ENCODE data around the gene PLPP4.

DNA sequence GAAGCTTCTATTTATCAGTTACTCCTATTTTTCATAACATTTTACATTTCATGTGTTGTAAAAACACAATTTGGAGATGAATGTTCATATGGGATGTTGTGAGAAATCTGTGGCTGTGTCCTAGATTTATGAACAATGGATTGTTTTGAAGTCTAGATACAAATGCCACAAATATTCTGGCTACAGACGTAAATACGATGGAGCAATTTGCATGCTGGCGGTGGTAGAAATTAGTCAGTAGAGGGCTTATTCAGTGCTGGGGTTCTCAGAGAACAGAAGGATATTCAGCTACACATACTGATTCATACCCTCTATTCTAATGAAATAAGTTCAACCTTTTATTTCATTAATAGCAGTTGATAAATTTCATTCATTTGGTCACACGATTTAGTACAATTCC, 48.8 kb downstream of the PLPP4 start:
- TF ChIP-seq, protein P1, sequence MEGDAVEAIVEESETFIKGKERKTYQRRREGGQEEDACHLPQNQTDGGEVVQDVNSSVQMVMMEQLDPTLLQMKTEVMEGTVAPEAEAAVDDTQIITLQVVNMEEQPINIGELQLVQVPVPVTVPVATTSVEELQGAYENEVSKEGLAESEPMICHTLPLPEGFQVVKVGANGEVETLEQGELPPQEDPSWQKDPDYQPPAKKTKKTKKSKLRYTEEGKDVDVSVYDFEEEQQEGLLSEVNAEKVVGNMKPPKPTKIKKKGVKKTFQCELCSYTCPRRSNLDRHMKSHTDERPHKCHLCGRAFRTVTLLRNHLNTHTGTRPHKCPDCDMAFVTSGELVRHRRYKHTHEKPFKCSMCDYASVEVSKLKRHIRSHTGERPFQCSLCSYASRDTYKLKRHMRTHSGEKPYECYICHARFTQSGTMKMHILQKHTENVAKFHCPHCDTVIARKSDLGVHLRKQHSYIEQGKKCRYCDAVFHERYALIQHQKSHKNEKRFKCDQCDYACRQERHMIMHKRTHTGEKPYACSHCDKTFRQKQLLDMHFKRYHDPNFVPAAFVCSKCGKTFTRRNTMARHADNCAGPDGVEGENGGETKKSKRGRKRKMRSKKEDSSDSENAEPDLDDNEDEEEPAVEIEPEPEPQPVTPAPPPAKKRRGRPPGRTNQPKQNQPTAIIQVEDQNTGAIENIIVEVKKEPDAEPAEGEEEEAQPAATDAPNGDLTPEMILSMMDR (IDR thresholded peaks at IDR 0.05; ENCODE audit: insufficient read depth, low read length, poor library complexity, severe bottlenecking), result no peak
- TF ChIP-seq EZH2phosphoT487 (conservative IDR thresholded peaks at IDR 0.05; ENCODE audit: low read length), result no peak

Measured in SU-DHL-6 (cell line).